Kidney tubule cell (primary cell): ENCODE results near the gene GAGE2A.
"Not testable (repeated sequence)": the region's sequence is repeated elsewhere in the genome, so short reads cannot be mapped to it uniquely, and the experiment has no call there.

Experiments used
- DNase-seq: peaks from one replicate; pipeline ENCODE4 v3.0.0-alpha.2; 2018; ENCODE audit warnings: low spot score

The GAGE2A gene

DNA sequence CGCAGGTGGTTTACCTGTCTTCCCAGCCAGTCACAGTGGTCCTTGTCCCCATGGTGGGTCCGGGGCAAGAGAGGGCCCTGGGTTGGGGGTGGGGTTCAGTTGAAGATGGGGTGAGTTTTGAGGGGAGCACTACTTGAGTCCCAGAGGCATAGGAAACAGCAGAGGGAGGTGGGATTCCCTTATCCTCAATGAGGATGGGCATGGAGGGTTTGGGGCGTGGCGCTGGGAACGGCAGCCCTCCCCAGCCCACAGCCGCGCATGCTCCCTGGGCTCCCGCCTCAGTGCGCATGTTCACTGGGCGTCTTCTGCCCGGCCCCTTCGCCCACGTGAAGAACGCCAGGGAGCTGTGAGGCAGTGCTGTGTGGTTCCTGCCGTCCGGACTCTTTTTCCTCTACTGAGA, at the start of gene GAGE2A:
TSS of gene GAGE2A (plus strand) at position 301 of the 400 bp plus-strand sequence. CDS start 1,155 bp downstream, outside the sequence.
- DNase-seq, result not testable (repeated sequence)

DNA sequence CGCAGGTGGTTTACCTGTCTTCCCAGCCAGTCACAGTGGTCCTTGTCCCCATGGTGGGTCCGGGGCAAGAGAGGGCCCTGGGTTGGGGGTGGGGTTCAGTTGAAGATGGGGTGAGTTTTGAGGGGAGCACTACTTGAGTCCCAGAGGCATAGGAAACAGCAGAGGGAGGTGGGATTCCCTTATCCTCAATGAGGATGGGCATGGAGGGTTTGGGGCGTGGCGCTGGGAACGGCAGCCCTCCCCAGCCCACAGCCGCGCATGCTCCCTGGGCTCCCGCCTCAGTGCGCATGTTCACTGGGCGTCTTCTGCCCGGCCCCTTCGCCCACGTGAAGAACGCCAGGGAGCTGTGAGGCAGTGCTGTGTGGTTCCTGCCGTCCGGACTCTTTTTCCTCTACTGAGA, 47.9 kb upstream of the GAGE2A start, which contains the start of gene GAGE12D:
TSS of gene GAGE12D (plus strand) at position 301 of the 400 bp plus-strand sequence. CDS start 1,155 bp downstream, outside the sequence.
- not testable (repeated sequence) for DNase-seq

- DNase-seq, result not testable (repeated sequence)
Observed at GRCh38 chrX:49550989-49551388, 38.3 kb upstream of the GAGE2A start, which contains the start of gene GAGE12E. Gene GAGE12E (plus strand): TSS chrX:49551289. CDS start chrX:49552444, 1,155 bp downstream.

DNA sequence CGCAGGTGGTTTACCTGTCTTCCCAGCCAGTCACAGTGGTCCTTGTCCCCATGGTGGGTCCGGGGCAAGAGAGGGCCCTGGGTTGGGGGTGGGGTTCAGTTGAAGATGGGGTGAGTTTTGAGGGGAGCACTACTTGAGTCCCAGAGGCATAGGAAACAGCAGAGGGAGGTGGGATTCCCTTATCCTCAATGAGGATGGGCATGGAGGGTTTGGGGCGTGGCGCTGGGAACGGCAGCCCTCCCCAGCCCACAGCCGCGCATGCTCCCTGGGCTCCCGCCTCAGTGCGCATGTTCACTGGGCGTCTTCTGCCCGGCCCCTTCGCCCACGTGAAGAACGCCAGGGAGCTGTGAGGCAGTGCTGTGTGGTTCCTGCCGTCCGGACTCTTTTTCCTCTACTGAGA, 28.8 kb upstream of the GAGE2A start, which contains the start of gene GAGE12F:
TSS of gene GAGE12F (plus strand) at position 301 of the 400 bp plus-strand sequence. CDS start 1,155 bp downstream, outside the sequence.
- DNase-seq, result not testable (repeated sequence)

DNA sequence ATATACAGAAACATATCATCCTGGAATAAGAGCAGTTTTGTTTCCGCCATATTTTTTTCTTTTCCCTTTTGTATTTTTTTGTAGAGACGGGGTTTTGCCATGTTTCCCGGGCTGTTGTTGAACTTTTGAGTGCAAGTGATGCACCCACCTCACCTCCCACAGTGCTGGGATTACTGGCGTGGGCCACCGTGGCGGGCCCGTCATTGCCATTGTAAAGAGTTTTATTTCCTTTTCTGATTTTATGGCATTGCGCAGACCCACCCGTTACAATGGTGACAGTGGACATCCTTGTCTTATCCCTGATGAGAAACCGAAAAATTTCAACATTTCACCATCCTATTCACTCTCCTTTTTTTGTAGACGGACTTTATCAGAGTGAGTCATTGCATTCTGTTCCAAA, 20.6 kb upstream of the GAGE2A start:
- not testable (repeated sequence) for DNase-seq

GRCh38 chrX:49569152-49569551, 20.1 kb upstream of the GAGE2A start:
- not testable (repeated sequence) for DNase-seq

- not testable (repeated sequence) for DNase-seq
Observed at GRCh38 chrX:49570100-49570499, 19.2 kb upstream of the GAGE2A start, which contains the start of gene GAGE12G. Gene GAGE12G (plus strand): TSS chrX:49570400. CDS start chrX:49571555, 1,155 bp downstream.

DNA sequence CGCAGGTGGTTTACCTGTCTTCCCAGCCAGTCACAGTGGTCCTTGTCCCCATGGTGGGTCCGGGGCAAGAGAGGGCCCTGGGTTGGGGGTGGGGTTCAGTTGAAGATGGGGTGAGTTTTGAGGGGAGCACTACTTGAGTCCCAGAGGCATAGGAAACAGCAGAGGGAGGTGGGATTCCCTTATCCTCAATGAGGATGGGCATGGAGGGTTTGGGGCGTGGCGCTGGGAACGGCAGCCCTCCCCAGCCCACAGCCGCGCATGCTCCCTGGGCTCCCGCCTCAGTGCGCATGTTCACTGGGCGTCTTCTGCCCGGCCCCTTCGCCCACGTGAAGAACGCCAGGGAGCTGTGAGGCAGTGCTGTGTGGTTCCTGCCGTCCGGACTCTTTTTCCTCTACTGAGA, 9.6 kb upstream of the GAGE2A start, which contains the start of gene GAGE12H:
TSS of gene GAGE12H (plus strand) at position 301 of the 400 bp plus-strand sequence. CDS start 1,155 bp downstream, outside the sequence.
- not testable (repeated sequence) for DNase-seq

- DNase-seq, result not testable (repeated sequence)
Observed at GRCh38 chrX:49589769-49590478, 628 bp downstream of the GAGE2A start.

DNA sequence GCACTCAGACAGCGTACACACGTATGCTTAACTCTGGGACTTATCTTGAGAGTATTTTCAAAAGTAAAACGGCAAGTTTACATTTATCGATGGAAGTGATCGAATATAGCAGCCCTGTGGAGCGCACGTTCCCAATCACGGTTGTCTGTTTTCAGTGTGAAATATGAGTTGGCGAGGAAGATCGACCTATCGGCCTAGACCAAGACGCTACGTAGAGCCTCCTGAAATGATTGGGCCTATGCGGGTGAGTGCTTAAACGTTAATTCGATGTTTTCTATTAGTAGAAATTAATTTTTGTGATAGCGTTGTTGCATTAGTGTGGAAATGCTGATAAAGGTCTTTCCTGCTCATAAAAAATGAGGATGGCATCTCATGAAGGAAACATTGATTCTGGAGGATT, 1.2 kb downstream of the GAGE2A start:
- DNase-seq, result not testable (repeated sequence)

- DNase-seq, result not testable (repeated sequence)
Observed at GRCh38 chrX:49598720-49599119, 9.4 kb downstream of the GAGE2A start, which contains the start of gene GAGE1. Gene GAGE1 (plus strand): TSS chrX:49599020. CDS start chrX:49600175, 1,155 bp downstream.

- no peak for DNase-seq
Observed at GRCh38 chrX:49610718-49611310, 21.5 kb downstream of the GAGE2A start.

GRCh38 chrX:49618574-49618973, 29.3 kb downstream of the GAGE2A start:
- no peak for DNase-seq

- no peak for DNase-seq
Observed at GRCh38 chrX:49627086-49627777, 37.9 kb downstream of the GAGE2A start.

- no peak for DNase-seq
Observed at GRCh38 chrX:49644991-49645637, 55.8 kb downstream of the GAGE2A start.
